Right lobe of liver (tissue), 4 donors: Measurements from ENCODE around the gene TMED6.

Experiments
- CTCF ChIP-seq, 4 donors: fragments of 200-600 bp in 3 of 4; fragments of 450-650 bp in 1 of 4; IDR thresholded peaks; one replicate each; pipeline versions ENCODE4 v1.5.1 to v1.8.0; 2016 to 2022; ENCODE audit warnings: antibody characterized with exemption in 4 of 4, mild to moderate bottlenecking in 2 of 4
- POLR2A ChIP-seq: fragments of 450-650 bp; IDR thresholded peaks from one replicate; pipeline ENCODE4 v1.6.1; 2017; ENCODE audit warnings: antibody characterized with exemption, mild to moderate bottlenecking
- donor health status: DM: no; HTN: no; CAD: no.
- donor health status: DM: no; HTN: no; CAD: no.
- donor health status: DM: no; HTN: yes; CAD: no.

GRCh38 chr16:69371564-69371963, 20.0 kb upstream of the TMED6 start:
- TF ChIP-seq CTCF (IDR thresholded peaks at IDR 0.05) (no peak), POLR2A (no peak)
